Endothelial cell of umbilical vein (primary cell): ENCODE data around the gene NSG2. TPM values are rescaled to one million over a fixed set of nuclear protein-coding genes. Genes with fewer than 3 reads are reported as not detected.

Experiments used
- BruUV-seq: library from RNA; stranded (reverse); fragments of 400-500 nt; replicated peaks from 2 replicates; lab custom pipeline; 2021; lab: Mats Ljungman, UMichigan
- CTCF ChIA-PET: fragments of 300-600, 350-600 bp; sonication (Branson Sonifier 250); formaldehyde crosslinking; loops from one replicate; lab custom pipeline; 2021; ENCODE audit warnings: antibody characterized with exemption, inconsistent platforms; lab: Charles Lee
- POLR2A ChIA-PET: fragments of 300-600, 350-600 bp; sonication (Branson Sonifier 250); formaldehyde crosslinking; loops from one replicate; lab custom pipeline; 2021; ENCODE audit warnings: antibody characterized with exemption, inconsistent platforms; lab: Charles Lee
- DNase-seq: peaks from one replicate; pipeline ENCODE4 v3.0.0-alpha.2; 2011; ENCODE audit warnings: low read depth, low spot score
- FAIRE-seq: peaks from 2 replicates; lab custom pipeline; 2011; peaks lifted over from hg19 to GRCh38; lab: Jason Lieb, UNC
- H2AFZ ChIP-seq: 2 replicates; pipeline ENCODE4 v1.6.0; 2012; ENCODE audit warnings: low read depth, low read length, control low read depth, inconsistent platforms
- H3K27ac ChIP-seq: 2 replicates; pipeline ENCODE4 v1.5.1; 2011; ENCODE audit warnings: low read depth, mild to moderate bottlenecking, control low read depth, low read length, moderate library complexity; ENCODE audit not compliant: insufficient read depth
- H3K27me3 ChIP-seq, 2 experiments: 2 replicates each; pipeline versions ENCODE4 v1.6.0 to v1.6.1; 2011; ENCODE audit warnings: low read length in 2 of 2, mixed read lengths in 1 of 2; ENCODE audit not compliant: control insufficient read depth in 2 of 2, insufficient read depth in 2 of 2
- H3K36me3 ChIP-seq, 2 experiments: 2 replicates in 1 of 2; 3 replicates in 1 of 2; pipeline ENCODE4 v1.5.1; 2011; ENCODE audit warnings: low read length in 2 of 2, mild to moderate bottlenecking in 1 of 2, moderate library complexity in 1 of 2; ENCODE audit not compliant: control insufficient read depth in 2 of 2, insufficient read depth in 2 of 2; ENCODE audit errors: extremely low read depth in 1 of 2
- H3K4me1 ChIP-seq: 3 replicates; pipeline ENCODE4 v1.5.1; 2011; ENCODE audit warnings: mild to moderate bottlenecking, low read length; ENCODE audit not compliant: control insufficient read depth, insufficient read depth; ENCODE audit errors: extremely low read depth
- H3K4me2 ChIP-seq: 2 replicates; pipeline ENCODE4 v1.6.1; 2011; ENCODE audit warnings: low read length, control low read depth, mixed read lengths; ENCODE audit not compliant: insufficient read depth
- H3K4me3 ChIP-seq, 3 experiments: fragments of 200-600 bp in 1 of 3; sonication (generic), shearing (Covaris generic) in 1 of 3; replicated peaks in 1 of 3; 2 replicates each; pipeline ENCODE4 v1.5.1; 2011 to 2016; ENCODE audit warnings: control low read depth in 3 of 3, low read length in 3 of 3, mild to moderate bottlenecking in 2 of 3, inconsistent platforms in 1 of 3, low read depth in 1 of 3, moderate library complexity in 1 of 3; ENCODE audit not compliant: insufficient read depth in 1 of 3
- H3K79me2 ChIP-seq: 2 replicates; pipeline ENCODE4 v1.6.0; 2012; ENCODE audit warnings: low read length, inconsistent platforms; ENCODE audit not compliant: control insufficient read depth, insufficient read depth
- H3K9ac ChIP-seq: replicated peaks from 2 replicates; pipeline ENCODE3; 2011; ENCODE audit warnings: low read length, control low read depth; ENCODE audit not compliant: insufficient read depth; ENCODE audit errors: extremely low read depth
- H3K9me1 ChIP-seq: replicated peaks from 3 replicates; pipeline ENCODE4 v1.6.0; 2011; ENCODE audit warnings: mild to moderate bottlenecking, low read length; ENCODE audit not compliant: control insufficient read depth, insufficient read depth; ENCODE audit errors: extremely low read depth
- H3K9me3 ChIP-seq: replicated peaks from 2 replicates; pipeline ENCODE4 v1.5.1; 2012; ENCODE audit warnings: low read length, inconsistent platforms; ENCODE audit not compliant: control insufficient read depth, insufficient read depth
- H4K20me1 ChIP-seq: replicated peaks from 2 replicates; pipeline ENCODE3; 2011; ENCODE audit warnings: mild to moderate bottlenecking, low read length; ENCODE audit not compliant: control insufficient read depth, insufficient read depth; ENCODE audit errors: extremely low read depth
- CTCF ChIP-seq, 2 donors: IDR thresholded peaks; 1 replicate in 1 of 2; 2 replicates in 1 of 2; pipeline ENCODE4 v1.5.1; 2011; ENCODE audit warnings: low read length in 2 of 2, mild to moderate bottlenecking in 2 of 2, moderate library complexity in 2 of 2, control low read depth in 1 of 2, inconsistent platforms in 1 of 2, low read depth in 1 of 2; ENCODE audit not compliant: insufficient read depth in 1 of 2; ENCODE audit errors: extremely low read depth in 1 of 2
- EZH2 ChIP-seq: IDR thresholded peaks from 2 replicates; pipeline ENCODE4 v1.6.1; 2012; ENCODE audit warnings: borderline replicate concordance, low read depth, mild to moderate bottlenecking, moderate library complexity, low read length, inconsistent platforms; ENCODE audit not compliant: severe bottlenecking
- FOS ChIP-seq: IDR thresholded peaks from 2 replicates; pipeline ENCODE4 v1.6.1; 2011; ENCODE audit warnings: mild to moderate bottlenecking, low read length, moderate library complexity, borderline replicate concordance; ENCODE audit not compliant: insufficient read depth
- GATA2 ChIP-seq: IDR thresholded peaks from 2 replicates; pipeline ENCODE4 v1.7.0; 2011; ENCODE audit warnings: low read depth, mild to moderate bottlenecking, moderate library complexity, mixed read lengths, low read length; ENCODE audit not compliant: insufficient read length, insufficient read depth
- JUN ChIP-seq: IDR thresholded peaks from 2 replicates; pipeline ENCODE4 v1.6.1; 2011; ENCODE audit warnings: borderline replicate concordance, low read depth; ENCODE audit not compliant: insufficient read length, insufficient read depth
- MAX ChIP-seq: IDR thresholded peaks from 2 replicates; pipeline ENCODE4 v1.6.1; 2011; ENCODE audit not compliant: insufficient read depth, insufficient read length
- MYC ChIP-seq: IDR thresholded peaks from one replicate; pipeline ENCODE4 v1.6.1; 2011; ENCODE audit warnings: mild to moderate bottlenecking, low read depth, low read length
- POLR2A ChIP-seq: IDR thresholded peaks from 2 replicates; pipeline ENCODE4 v1.6.1; 2012; ENCODE audit warnings: low read depth, mild to moderate bottlenecking, control low read depth, low read length
- POLR2AphosphoS5 ChIP-seq: IDR thresholded peaks from 2 replicates; pipeline ENCODE4 v1.6.1; 2012; ENCODE audit warnings: low read depth, mild to moderate bottlenecking, control low read depth, low read length, moderate library complexity; ENCODE audit not compliant: insufficient read depth
- dilution Hi-C: fragments of 300-500 bp; cut with MboI; formaldehyde crosslinking; loops from one replicate; pipeline ENCODE4 v1.15.0; 2019; ENCODE audit warnings: low sequenced_read_pairs; ENCODE audit not compliant: extremely low pct_ligation_motif_present
- intact Hi-C: fragments of 100-400 bp; cut with micrococcal nuclease; formaldehyde crosslinking; loops from one replicate; pipeline ENCODE4 v1.10.0; 2022
- polyA plus RNA-seq, 4 experiments: library from polyadenylated mRNA; depleted of rRNA in 3 of 4; stranded (reverse) in 3 of 4; unstranded in 1 of 4; fragments of >200 nt; gene quantifications; 2 replicates each; pipeline versions ENCODE4 v1.2.1 to v1.2.3, GENCODE V29; 2011 to 2012; ENCODE audit warnings: missing spikeins in 1 of 4
- total RNA-seq: library from RNA; stranded (reverse); gene quantifications from 2 replicates; pipeline ENCODE4 v1.2.3, GENCODE V29; 2021

NSG2 gene
- total and polyA plus RNA-seq, 2 donors (not counting 3 experiments of a cell fraction or from before 2014, with no cell fraction given) = not detected

GRCh38 chr5:174083056-174083827 lies 37.7 kb downstream of the NSG2 start:
- Histone ChIP-seq H3K4me1 (no peaks in the 10 kb centered on the region), H3K36me3 (no peaks in the 10 kb centered on the region), H3K9me1 (no peaks in the 10 kb centered on the region), H4K20me1 (no peaks in the 10 kb centered on the region), H3K27me3 (no peaks in the 10 kb centered on the region), H3K9me3 (peaks cover 2% of the 10 kb centered on the region), H3K79me2 (no peaks in the 10 kb centered on the region), H3K27ac (no peak overlapping the region), H3K9ac (no peak overlapping the region), H3K4me2 (no peak overlapping the region), H2AFZ (no peak overlapping the region), H3K4me3 (no peak overlapping the region)
- intact Hi-C loops (no loop called here), dilution Hi-C loops (no loop called here)
- no peak for DNase-seq
- ChIA-PET POLR2A (no interaction called here), CTCF (no interaction called here)
- BruUV-seq = no TSS peak
- FAIRE-seq = no peak
- no peak for TF ChIP-seq FOS
- no peak for TF ChIP-seq CTCF (IDR thresholded peaks at IDR 0.05; ENCODE audit: extremely low read depth in 1 of 2, insufficient read depth in 1 of 2, low read depth in 1 of 2, low read length in 2 of 2)
- TF ChIP-seq MAX = no peak
- no peak for TF ChIP-seq GATA2
- no peak for TF ChIP-seq POLR2AphosphoS5
- no peak for TF ChIP-seq EZH2
- no peak for TF ChIP-seq JUN
- TF ChIP-seq POLR2A = no peak
- no peak for TF ChIP-seq MYC
